NCI-H2107 (cell line): Measurements from ENCODE around the gene DHRSX.
"Not testable (repeated sequence)": the region's sequence is repeated elsewhere in the genome, so short reads cannot be mapped to it uniquely, and the experiment has no call there.

Source experiments
- DNase-seq: peaks from one replicate; lab custom pipeline; 2025; lab: John Stamatoyannopoulos, UW

Gene DHRSX

DNA sequence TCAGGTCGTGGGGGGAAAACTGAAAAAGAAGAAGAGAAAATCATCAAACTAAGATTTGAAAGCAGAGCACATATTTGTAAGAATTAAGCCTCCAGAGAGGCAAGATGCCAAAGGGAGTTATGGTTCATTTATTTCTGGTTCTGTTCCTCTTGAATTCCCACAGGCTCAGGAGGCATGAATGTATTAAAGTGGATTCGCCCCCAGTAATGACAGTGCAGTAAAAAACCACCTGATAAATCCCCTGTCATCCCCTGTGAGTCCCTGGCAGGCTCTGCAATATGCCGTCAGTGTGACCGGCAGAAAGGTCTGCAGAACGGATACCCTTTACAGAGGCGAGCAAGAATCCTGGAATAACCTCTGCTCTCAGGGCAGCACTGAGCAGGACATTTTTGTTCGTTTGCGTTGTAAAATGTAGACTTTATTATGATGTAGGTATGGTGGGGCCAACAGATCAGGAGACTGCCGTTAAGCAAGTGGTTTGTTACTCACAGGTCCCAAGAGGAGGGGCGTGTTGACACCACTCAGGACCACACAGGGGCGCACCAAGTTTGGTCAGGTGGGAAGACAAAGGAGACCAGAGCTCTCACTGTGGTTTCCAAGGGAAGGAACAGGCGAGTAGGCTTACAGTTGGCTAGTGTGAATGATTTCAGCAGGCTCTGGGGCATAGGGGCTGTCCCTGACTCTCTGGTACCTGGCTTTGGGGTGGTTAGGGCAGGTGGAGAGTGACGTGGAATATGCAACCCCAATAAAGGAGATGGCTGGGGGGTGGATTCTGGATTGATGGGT lies 75.3 kb downstream of the DHRSX start:
- no peak for DNase-seq

DNA sequence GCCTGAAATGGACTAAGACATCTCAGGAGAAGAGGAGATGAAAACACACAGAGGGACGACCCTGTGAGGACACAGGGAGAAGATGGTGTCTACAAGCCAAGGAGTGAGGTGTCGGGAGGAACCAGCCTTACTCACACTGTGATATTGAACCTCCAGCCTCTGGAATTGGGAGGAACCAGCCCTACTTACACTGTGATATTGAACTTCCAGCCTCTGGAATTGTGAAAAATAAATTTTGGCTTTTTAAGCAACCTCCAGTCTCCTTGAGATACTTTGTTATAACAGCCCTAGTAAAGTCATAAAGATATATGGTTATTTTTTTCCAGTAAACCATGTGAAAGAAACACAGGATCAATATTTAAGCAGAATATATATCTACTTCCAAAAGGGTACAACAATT lies 76.5 kb downstream of the DHRSX start:
- DNase-seq: no peak

GRCh38 chrX:2423899-2424298 lies 76.9 kb downstream of the DHRSX start:
- no peak for DNase-seq

GRCh38 chrX:2423282-2423681 lies 77.5 kb downstream of the DHRSX start:
- DNase-seq: no peak

DNA sequence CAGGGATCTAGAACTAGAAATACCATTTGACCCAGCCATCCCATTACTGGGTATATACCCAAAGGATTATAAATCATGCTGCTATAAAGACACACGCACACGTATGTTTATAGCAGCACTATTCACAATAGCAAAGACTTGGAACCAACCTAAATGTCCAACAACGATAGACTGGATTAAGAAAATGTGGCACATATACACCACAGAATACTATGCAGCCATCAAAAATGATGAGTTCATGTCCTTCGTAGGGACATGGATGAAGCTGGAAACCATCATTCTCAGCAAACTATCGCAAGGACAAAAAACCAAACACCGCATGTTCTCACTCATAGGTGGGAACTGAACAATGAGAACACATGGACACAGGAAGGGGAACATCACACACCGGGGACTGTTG lies 81.4 kb downstream of the DHRSX start:
- DNase-seq: not testable (repeated sequence)

DNA sequence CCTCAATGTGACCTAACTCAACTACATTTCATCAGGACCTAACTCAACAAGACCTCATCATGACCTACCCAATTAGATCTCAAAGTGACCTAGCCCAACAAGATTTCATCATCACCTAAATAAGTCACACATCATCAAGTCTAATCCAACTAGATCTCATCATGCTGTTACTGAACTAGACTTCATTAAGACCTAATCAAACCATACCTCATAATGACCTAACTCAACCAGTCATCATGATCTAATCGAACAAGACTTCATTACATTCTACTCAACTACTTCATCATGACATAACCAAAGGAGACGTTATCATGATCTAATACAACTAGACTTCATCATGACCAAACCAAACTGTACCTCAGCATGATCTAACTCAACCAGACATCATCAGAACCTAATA lies 82.8 kb downstream of the DHRSX start:
- no peak for DNase-seq

- DNase-seq: no peak
Measured at GRCh38 chrX:2416851-2417604, 83.7 kb downstream of the DHRSX start.

GRCh38 chrX:2414384-2414783 lies 86.4 kb downstream of the DHRSX start:
- DNase-seq: no peak

GRCh38 chrX:2413969-2414368 lies 86.8 kb downstream of the DHRSX start:
- no peak for DNase-seq

GRCh38 chrX:2412131-2412530 lies 88.6 kb downstream of the DHRSX start:
- DNase-seq: no peak

GRCh38 chrX:2410279-2411020 lies 90.3 kb downstream of the DHRSX start:
- DNase-seq: no peak

GRCh38 chrX:2409796-2410195 lies 91.0 kb downstream of the DHRSX start:
- no peak for DNase-seq

DNA sequence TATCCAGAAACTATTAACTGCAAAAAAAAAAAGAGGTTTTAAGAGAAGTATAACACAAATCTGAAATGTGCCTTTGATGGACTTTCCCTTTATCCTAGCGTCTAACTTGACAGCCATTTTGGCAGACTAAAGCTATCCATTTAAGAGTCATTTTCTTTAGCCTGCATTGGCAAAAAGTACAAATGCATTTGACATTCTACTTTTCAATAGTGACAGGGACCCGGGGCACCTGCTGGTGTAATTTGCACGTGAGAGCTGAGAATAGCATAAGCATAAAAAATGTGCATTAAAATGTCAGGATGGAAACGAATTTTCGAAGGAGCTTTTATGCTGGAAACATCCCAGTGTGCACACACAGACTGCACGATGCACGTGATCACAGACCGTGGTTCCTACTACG lies 91.9 kb downstream of the DHRSX start:
- no peak for DNase-seq

GRCh38 chrX:2406891-2407518 lies 93.8 kb downstream of the DHRSX start:
- no peak for DNase-seq

- DNase-seq: no peak
Measured at GRCh38 chrX:2404776-2405175, 96.0 kb downstream of the DHRSX start.

DNA sequence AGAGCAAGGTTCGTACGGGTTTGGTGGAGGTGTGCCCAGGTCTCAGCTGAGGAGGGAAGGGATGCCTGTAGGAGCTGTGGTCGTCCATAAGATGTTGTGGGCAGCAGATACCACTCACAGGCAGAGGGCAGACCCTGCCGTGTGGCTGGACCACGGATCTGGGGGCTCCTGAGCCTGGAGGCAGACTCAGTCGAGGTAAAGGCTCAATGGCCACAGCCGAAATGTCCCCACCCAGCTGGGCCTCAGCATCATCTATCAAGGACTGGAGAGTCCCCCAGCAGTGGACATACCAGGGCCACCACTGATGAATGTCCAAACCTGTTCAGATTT lies 98.5 kb downstream of the DHRSX start:
- no peak for DNase-seq

DNA sequence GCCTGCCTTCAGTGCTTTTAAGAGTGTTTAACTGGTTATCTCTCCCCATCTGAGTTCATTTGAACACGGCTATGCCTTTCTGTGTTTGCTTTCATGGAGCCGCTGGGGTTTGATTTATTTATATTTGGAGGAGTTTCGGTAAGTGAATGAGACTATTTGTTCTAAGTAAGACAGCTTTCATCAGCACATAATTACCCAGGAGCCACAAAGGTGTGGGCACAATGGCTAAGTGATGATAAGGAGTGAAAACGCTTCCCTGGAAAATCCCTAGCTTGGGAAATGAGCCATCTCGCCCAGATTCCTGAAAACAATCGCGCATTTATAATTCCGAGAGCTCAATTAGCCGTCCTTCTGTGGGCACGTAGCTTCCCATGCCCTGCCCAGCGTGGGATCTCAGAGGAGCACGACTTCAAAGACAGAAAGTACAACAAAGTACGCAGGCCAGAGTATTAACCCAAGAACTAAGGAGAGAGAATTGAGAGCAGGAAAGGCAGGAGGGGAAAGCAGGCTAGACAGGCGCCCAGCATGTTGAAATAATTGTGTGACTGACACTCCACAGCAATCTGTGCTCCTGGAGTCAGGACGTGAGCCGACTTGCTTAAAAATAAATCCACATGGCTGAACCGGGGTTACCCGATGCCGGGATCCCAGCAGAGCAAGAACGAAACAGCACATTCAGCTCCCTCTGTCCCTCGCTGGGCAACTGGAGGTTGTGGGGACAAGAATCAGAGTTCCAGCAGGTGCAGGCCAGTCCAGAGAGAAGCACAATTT lies 99.0 kb downstream of the DHRSX start:
- DNase-seq: no peak

- no peak for DNase-seq
Measured at GRCh38 chrX:2401201-2401589, 99.6 kb downstream of the DHRSX start.

- no peak for DNase-seq
Measured at GRCh38 chrX:2398064-2398656, 102.6 kb downstream of the DHRSX start.

- DNase-seq: no peak
Measured at GRCh38 chrX:2397229-2398063, 103.3 kb downstream of the DHRSX start.
